Measurements from ENCODE around the gene FAM98A.

DNA sequence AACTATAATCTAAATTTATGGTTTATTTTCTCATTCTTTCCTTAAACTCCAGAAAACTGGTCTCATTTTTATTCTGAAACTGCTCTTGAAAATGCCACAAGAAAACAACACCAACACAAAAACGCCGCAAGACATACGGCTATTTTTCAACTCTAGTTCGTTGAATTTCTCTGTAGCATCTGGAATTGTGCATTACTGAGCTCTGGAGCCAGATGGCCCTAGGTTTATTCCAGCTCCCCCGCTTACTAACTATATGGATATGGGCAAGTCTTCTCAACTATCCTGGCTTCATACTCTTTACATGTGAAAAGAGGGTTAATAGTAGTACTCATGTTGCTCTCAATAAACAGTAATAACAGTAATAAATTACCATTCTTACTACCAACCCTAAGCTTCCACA, 19.9 kb downstream of the FAM98A start:
- TF ChIP-seq, protein P1, sequence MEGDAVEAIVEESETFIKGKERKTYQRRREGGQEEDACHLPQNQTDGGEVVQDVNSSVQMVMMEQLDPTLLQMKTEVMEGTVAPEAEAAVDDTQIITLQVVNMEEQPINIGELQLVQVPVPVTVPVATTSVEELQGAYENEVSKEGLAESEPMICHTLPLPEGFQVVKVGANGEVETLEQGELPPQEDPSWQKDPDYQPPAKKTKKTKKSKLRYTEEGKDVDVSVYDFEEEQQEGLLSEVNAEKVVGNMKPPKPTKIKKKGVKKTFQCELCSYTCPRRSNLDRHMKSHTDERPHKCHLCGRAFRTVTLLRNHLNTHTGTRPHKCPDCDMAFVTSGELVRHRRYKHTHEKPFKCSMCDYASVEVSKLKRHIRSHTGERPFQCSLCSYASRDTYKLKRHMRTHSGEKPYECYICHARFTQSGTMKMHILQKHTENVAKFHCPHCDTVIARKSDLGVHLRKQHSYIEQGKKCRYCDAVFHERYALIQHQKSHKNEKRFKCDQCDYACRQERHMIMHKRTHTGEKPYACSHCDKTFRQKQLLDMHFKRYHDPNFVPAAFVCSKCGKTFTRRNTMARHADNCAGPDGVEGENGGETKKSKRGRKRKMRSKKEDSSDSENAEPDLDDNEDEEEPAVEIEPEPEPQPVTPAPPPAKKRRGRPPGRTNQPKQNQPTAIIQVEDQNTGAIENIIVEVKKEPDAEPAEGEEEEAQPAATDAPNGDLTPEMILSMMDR (conservative IDR thresholded peaks at IDR 0.05 in 1 of 2, IDR thresholded peaks at IDR 0.05 in 1 of 2; ENCODE audit: low read depth in 1 of 2, low read length in 2 of 2): no peak
- TF ChIP-seq EZH2 (IDR thresholded peaks at IDR 0.05; ENCODE audit: low read length, missing control alignments): no peak
